ENCODE measurements around the gene SHB. TPM values are rescaled to one million over a fixed set of nuclear protein-coding genes. Genes with fewer than 3 reads are reported as not detected.

SHB gene
- total RNA-seq, 1 experiment from 2014 or later = 54.8 TPM

DNA sequence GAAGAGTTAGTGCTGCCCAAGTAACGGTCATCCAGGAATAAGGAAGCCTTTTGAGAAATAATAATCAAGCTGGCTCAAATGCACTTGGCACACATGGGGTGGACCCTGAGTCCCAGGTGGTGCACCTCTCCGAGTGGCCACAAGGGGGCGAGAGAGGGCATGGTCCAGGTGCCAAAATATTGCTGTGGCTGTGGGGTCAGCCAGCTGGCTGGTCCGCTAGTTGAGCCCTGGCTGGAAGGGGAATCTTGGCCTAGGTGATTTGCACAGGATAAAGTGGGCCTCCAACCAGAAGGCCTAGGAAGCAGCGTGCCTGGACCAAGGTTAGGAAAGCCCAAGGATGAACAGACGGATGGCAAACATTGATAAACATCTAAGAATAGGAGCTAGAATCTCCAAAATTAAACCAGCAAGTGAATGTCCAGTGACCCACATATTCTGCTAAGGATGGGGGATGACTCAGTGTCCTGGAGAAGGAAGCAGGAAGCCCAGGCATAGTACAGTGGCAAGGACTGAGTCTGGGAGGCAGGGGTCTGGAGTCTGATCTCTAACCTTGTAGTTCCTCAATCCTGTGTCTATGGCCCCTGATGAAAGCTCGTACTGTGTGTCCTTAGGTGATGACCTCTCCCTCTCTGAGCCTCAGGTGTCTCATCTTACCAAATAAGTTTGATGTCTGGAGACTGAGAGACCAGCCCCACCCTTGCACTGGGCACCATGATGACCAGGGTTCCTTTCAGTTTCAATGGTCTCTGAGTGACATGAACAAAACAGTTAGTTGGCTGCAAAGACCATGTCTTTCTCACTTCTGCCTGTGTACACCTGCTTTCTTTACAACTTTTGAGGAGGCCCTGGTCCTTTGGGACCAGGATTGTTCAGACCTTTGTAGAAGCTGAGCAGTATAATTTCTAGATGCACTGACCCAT lies 19.2 kb upstream of the SHB start:
- peak; percentile 63 for DNase-seq (ENCODE audit: low spot score)

DNA sequence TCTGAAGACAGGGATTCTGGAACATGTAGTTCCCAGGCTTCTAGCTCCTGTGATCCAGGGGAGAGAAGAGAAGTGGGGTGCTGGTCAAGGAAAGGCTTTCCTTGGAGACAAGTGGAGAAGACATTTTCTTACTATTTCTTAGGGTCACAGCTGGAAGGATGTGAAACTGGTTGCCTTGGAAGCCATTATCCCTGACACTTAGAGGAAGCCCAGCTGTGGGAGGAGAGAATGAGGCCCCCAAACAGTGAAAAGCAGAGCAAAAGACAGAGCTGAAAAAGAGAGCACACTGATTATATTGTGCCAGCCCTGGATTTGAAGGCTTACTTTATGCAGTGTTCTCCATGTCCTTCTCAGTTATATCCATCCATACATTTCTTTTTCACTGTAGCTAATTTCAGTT lies 17.5 kb upstream of the SHB start:
- DNase-seq (ENCODE audit: low spot score) = no peak

DNA sequence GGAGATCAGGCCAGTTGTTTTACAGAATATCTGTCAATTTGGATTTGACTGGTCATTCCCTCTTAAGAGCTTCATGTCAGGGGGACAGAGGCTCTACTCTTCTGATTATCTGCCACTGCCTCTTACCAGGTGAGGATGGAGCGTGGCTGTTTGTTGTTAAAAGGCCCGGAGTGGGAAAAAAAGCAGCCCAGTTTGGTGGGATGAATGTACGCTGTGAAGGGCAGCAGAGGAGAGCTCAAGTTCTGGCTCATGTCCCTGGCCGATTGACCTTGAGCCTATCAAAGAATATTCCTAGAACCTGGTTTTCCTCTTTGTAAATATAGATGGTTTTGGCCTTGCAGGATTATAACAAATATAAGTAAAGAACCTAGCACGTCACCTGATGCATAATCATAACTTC lies 16.3 kb upstream of the SHB start:
- no peak for DNase-seq (ENCODE audit: low spot score)

DNA sequence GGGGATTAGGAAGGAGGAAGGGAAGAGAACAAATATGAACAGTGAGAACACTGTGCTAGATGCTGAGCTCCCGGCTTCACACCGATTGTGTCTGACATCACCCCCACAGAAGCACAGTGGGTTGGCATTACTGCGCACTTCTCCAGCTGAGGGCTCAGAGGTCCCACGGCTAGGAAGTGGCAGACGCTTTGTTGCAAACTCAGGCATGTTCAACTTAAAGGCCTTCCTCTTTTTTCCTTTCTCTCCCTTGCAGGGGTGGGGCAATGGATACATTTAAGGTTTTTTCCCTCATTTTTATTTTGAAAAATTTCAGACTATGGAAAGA lies 15.5 kb upstream of the SHB start:
- DNase-seq (ENCODE audit: low spot score) = no peak

DNA sequence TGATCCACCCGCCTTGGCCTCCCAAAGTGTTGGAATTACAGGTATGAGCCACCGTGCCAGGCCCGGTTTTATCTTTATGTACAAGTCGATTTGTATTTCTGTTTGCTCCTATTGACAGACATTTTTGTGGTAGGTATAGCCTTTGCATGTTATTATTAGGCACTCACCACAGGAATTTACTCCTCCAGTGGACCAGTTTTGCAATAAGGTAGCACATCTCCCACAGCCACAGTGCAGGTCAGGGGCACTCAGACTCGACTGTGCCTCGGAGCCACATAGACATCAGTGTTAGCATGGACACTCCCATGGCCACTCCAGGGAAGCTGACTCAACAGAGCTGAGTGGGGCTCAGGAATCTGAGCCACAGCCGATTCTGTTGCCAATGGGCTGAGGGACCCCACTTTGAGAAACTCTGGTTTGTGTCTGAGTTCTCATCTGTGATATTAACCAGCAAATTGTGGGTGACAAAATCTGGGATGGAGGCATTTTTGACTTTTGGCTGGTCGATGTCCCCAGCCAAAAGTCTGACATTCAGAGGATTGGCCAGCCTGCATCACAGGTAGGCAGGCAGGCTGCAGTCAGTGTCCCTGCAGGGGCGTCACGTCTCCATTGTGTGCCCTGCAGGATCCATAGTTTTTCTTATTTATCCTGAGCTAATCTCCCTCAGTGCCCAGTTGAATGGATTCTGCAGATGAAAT lies 15.0 kb upstream of the SHB start:
- no peak for DNase-seq (ENCODE audit: low spot score)

DNA sequence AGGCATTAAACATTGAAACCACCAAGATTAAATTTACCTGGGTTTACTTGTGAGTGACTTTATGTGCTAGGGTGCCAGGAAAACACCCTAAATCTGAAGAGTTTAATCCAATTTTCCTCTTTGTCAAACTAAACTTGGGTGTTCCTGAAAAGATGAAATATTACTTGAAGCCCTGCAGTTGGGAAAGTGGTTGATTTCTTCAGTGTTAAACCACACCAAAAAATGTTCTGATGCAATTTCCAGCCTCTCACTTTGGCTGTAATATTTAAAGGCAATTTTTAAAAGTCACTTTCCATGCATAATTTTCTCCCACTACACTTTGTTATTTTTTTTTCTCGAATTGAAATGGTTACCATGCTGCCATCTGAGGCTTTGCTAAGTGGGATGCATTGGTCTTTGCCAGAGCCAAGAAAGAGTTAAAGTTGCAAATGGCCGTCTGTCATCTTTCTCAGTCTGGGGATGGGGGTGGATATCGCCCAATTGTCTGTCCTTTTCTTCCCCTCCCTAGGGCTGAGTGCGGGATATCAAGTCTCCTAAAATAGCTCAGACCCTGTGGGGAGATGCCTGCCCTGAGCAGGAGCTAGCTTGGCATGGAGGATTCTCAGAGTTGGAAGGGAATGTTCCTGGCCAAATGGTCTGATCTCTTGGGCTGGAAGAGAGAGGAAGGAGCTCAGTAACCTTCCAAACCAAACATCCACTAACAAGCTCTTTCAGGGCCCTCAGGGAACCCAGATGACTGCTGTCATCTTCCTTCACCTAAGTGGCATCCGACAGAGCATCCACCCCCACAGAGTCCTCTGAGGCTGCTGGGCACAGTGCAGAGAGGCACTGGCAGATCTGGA lies 13.6 kb upstream of the SHB start:
- no peak for DNase-seq (ENCODE audit: low spot score)

DNA sequence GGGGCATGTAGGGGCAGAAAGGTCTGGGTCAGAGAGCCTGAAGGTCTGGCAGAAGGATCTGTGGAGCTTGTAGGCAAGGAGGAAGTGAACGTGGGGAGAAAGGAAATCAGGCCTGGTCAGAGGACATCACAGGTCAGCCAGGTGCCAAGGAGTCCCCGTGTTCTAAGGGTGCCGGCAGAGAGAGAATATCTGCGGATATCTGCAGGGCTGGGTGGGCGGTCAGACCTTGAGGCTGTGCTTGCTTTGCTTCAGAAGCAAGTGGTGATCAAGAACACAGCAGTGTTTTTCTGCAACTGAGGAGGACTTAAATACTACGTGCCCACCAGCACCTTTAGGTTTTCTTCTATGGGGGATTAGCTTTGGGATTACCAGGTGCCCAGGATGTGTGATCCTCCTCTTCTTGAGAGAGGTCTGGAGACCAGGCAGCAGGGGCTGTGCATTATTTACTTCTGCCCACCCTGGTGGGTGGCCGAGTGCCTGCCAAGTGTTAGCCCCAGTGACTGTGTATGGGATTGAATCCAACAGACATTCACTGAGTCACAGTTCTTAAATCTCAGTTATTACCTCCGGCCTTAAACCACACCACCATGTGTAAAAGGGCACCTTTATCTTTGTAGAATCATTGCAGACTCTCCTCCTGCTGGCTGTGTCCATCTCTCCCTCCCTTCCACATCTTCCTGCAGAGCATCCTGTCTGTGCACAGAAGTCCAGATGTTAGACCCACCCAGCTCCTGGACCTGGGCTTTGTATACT lies 12.5 kb upstream of the SHB start:
- no peak for DNase-seq (ENCODE audit: low spot score)

DNA sequence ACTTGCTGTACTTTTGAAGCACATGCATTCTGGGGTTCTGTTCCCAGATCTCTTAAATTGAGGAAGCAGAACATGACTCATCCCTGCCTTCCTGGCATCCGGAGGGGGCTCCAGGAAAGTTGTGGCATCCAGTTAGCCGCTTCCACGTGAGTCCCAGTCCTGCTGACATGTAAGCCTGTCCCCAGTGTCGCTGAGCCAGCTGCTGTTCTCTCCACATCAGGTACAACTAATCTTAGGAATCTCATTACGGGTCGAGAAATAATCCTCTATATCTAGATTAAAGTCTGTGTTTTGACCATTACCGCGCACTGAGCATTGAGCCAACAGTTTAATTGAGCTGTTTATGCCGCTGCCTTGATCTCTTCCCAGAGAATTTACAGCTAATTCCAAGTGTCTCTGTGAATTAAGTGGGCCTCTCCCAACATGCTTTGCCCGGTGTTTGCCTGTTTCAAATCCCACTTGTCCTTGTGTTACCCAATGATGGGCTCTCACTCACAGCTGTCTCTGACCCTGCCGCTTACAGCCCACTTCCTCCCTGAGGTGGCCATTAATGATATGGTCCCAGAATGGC lies 10.5 kb upstream of the SHB start:
- DNase-seq (ENCODE audit: low spot score) = no peak

DNA sequence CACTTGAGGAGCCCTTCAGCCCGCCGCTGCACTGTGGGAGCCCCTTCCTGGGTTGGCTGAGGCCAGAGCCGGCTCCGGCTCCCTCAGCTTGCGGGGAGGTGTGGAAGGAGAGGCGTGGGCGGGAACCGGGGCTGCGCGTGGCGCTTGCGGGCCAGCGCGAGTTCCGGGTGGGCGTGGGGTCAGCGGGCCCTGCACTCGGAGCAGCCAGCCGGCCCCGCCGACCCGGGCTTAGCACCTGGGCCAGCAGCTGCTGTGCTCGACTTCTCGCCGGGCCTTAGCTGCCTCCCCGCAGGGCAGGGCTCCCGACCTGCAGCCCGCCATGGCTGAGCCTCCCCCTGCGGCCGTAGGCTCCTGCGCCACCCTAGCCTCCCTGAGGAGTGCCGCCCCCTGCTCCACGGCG lies 6.2 kb upstream of the SHB start:
- no peak for DNase-seq (ENCODE audit: low spot score)

DNA sequence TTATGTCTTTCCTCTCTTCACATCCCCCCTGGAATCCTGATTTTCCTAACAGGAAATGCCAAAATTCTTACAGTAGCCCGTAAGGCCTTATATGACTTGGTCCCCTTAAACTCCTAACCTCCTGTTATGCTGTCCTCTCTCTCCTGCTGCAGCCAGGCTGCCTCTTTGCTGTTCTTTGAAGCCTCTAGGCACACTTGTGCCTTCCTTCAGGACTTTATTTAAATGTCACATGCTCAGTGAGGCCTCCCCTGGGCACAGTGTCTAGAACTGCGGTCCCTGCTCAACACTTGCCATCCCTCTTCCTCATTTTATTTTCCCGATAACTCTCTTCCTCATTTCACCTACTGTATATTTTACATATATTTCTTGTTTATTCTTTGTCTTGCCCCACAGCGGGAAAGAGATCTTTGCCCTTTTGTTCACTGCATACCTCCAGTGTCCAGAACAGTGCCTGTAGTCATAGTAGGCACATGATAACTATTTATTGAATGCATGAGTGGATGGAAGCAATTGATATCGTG lies 5.5 kb upstream of the SHB start:
- DNase-seq (ENCODE audit: low spot score) = no peak

DNA sequence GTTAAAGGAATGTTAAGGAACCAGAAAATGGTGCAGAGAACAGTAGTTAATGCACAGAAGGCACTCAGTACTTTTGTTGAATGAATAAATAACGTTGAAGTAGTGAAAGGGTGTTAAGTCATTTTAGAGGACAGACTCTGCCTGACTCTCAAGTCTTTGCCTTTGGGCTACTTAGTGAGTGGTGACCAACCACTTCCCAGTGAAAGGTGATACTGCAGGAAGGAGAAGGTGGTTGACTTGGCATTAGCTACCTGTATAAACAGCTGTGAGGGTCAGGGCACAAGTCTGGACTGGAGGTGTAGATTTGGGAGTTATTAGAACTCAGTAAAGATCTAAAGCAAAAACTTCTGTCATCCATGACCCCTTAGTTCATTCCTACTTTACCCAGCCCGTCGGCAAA lies 4.9 kb upstream of the SHB start:
- no peak for DNase-seq (ENCODE audit: low spot score)

DNA sequence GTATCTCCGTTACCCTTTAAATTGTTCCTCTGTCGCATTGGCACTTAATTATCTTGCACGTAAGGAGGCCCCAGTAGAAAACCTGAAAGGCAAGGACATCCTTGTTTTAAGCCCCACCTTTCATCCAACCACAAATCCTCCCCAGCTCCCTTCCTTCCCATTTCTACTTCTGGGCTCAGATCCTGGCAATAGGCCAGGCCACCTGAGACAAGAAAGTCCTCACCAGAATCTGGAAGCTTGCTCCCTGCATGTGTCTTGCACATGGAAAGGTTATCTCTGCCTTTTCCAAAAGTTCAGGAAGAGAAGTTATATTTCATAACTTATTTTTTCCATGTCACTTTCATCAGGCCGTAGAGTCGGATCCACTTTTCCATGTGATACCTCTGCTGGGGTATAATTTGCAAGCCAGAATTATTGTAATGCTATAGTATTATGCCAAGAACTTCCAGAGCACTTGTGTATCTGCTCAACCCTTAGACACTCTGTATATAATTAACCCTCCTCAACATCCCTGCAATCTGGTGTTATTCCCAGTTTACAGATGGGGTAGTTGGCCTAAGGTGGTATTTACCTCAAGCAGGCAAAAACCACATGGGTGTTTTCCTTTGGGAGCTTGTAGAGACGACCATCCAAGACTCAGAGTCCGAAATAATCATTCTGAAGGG lies 2.6 kb upstream of the SHB start:
- DNase-seq (ENCODE audit: low spot score) = no peak

DNA sequence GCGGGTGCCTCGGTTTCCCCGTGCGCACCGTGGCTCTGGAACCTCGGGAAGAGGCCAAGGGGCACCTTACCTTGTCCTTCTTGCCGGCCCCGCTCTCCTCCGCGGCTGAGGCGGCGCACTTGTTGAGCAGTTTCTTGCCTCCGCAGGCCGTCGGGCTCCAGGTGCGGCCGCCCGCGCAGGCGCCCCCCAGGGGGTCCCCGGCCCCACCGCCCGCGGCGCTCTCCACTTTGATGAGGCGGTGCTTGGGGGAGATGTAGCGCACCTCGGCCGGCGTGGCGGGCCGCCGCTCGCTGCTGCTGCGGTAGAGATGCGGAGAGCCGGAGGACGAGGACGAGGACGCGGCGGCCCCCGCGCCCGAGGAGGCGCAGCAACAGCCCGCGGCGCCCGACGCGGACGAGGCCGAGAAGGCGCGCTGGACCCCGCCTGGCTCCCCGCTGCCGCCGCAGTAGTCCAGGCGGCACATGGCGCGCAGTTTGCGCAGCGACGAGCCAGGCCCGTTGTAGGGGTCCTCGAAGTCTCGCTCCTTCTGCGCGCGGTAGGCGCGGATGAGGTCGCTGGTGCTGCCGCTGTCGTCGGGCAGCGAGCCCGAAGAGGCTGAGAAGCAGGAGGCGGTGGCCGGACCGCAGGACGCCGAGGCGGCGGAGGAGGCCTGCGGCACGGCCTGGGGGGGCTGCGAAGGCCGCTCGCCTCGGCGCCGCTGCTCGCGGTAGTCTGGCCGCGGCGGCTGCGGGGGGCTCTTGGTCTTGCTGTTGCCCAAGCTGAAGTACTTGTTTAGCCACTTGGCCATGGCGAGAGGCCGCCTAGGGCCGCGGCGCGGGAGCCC lies 957 bp downstream of the SHB start:
- DNase-seq (ENCODE audit: low spot score) = no peak

DNA sequence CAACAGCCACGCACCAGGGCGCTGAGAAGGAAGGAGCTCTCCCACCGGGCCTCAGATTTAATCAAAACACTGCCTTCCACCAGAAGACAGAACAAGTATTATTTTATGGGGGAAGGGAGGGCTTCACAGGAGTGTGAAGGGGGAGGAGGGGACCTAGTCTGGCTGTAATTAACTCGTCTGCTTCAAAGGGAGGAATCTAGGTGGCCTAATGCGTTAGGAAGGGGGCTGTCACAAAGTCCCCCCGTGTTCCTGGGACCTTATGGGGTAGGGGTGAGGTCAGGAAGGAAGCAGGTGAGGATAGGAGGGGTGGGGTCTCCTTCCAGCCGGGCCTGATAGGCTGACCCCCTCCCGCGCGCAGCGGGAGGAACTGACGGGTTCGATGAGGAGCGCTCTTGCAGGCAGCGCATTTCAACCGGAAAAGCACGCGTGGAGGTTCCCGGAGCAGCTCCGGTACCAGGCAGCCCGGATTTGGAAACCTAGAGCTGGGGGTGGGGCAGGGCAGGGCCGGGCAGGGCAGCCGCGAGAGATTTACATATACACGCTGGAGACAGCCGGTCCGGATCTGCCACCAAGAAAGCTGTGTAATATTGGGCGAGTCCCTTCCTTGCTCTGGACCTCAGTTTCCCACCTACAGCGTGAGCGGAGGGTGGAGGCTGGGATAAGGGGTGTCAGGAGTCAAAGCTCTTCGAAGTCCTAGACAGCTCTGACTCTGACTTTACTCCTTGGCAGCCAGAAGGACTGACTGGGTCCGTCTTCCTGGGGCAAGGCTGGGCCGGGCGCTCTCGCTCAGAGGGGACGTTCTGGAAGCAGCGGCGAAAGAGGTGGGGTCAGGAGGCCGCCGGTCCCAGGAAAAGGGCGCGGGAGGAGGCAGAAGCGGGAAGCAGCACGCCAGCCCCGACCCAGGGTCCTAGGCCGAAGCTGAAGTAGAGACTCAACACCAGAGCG lies 1.8 kb downstream of the SHB start:
- DNase-seq (ENCODE audit: low spot score) = peak; percentile 37

DNA sequence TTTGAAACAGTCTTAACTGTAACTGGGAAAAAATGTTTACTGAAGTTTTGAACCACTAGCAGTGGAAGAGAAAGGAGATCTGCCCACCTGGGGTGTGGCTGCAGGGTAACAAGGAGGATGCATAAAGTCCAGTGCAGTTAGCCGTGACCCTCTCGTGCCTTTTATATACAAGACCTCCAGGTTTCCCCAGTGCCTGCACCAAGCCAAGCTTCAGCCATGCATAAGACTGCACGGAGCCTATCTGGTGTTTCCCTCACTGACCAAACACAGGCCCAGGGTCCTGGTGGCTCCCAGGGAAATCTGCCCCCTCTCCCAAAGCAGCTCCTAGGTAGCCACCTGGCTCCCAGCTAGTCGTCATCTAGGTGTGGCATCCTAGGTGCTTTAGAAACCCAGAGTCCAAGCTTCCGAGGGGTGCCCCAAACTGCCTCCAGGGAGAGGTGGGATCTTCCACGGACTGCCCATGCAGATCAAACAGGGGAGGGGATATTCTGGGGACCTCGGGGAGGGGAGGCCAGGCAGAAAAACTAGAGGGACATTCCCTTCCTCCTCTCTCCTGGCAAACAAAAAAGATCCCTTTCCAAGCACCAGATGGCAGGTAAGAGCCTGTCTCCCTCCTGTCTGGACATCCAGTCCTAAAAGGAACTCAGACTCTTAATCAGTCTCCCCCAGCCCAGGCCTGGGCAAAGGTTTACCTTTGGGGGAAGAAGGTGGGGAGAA lies 2.7 kb downstream of the SHB start:
- peak; percentile 32 for DNase-seq (ENCODE audit: low spot score)

DNA sequence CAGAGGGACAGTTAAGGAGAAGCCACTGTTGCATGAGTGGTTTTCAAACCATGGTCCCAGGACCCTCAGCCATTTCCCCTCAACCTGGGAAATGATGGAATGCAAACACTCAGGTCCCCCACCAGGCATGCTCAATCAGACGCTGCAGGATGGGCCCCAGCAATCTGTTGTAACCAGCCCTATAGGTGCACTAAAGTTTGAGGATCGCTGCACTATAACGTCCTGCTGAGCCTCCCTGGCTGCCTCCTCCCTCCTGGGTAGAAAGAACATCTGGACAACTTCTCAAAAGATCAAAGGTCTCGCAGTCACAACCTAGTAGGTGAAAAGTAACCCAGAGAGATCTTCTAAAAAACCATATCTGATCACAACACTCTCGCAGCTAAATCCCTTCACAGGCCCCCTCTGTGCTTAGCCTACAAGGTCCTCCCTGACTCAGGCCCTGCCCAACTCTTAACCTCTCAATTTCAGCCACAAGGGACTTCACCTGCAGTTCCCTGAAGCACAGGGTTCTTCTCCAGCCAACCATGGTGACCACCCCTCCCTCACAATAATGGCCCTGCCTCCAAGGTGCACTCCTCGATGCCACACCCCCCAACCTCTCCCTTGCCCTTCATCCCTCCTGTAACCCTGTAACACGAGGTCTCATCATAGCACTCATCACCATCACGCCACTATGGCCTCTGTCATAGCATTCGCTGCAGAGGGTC lies 3.5 kb downstream of the SHB start:
- DNase-seq (ENCODE audit: low spot score) = no peak

DNA sequence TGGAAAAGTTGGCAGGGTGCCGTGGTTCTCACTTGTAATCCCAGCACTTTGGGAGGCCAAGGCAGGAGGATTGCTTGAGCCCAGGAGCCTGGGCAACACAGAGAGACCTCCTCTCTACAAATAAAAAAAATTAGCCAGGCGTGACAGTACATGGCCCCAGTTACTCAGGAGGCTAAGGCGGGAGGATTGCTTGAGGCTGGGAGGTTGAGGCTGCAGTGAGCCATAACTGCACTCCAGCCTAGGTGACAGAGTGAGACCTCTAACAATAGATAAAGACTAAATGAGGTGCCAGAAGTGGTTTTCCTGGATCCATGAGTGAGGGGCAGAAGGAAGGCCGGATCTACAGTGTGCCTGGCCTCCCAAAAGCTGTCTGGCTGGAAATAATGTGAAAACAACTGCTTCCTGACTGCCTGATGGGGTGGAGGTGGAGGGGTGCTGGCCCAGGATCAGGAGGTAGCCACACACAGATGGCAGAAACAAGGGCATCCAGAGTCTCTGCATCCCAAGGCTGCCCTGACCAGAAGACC lies 4.1 kb downstream of the SHB start:
- no peak for DNase-seq (ENCODE audit: low spot score)
